ENCODE results near the gene UBE2Q1.

GRCh38 chr1:154589780-154590179 lies 31.3 kb upstream of the UBE2Q1 start:
- TF ChIP-seq POLR2AphosphoS5 (IDR thresholded peaks at IDR 0.05) (no peak), CTCF (IDR thresholded peaks at IDR 0.05 in 8 of 11, conservative IDR thresholded peaks at IDR 0.05 in 3 of 11) (no peak)
